ENCODE results near the gene WDR74.
"Not testable (repeated sequence)": the region's sequence is repeated elsewhere in the genome, so short reads cannot be mapped to it uniquely, and the experiment has no call there.

Gene WDR74

GRCh38 chr11:62839050-62839945, at the start of gene WDR74:
TSS of gene WDR74 (minus strand) at chr11:62839590. CDS start at chr11:62839570, 20 bp downstream.
- peak; percentile 92 for DNase-seq

- no peak for DNase-seq
Observed at GRCh38 chr11:62889126-62889483, 49.7 kb upstream of the WDR74 start.

GRCh38 chr11:62888406-62888805, 49.0 kb upstream of the WDR74 start:
- DNase-seq: no peak

GRCh38 chr11:62885137-62885750, 45.9 kb upstream of the WDR74 start:
- no peak for DNase-seq

- no peak for DNase-seq
Observed at GRCh38 chr11:62883673-62884072, 44.3 kb upstream of the WDR74 start.

- DNase-seq: no peak
Observed at GRCh38 chr11:62882788-62883501, 43.6 kb upstream of the WDR74 start.

GRCh38 chr11:62882431-62882749, 43.0 kb upstream of the WDR74 start:
- peak; percentile 29 for DNase-seq

- peak; percentile 96 for DNase-seq
Observed at GRCh38 chr11:62881579-62882430, 42.4 kb upstream of the WDR74 start.

GRCh38 chr11:62880803-62881578, 41.6 kb upstream of the WDR74 start, which contains the start of gene SLC3A2:
TSS of gene SLC3A2 (plus strand) at chr11:62880896. CDS start at chr11:62881024, 128 bp downstream.
- DNase-seq: peak; percentile 88

GRCh38 chr11:62880231-62880802, 40.9 kb upstream of the WDR74 start:
- peak; percentile 53 for DNase-seq

- no peak for DNase-seq
Observed at GRCh38 chr11:62879235-62879978, 40.0 kb upstream of the WDR74 start.

GRCh38 chr11:62876712-62877111, 37.3 kb upstream of the WDR74 start:
- no peak for DNase-seq

GRCh38 chr11:62875698-62876478, 36.5 kb upstream of the WDR74 start:
- no peak for DNase-seq

GRCh38 chr11:62874851-62875250, 35.5 kb upstream of the WDR74 start:
- no peak for DNase-seq

GRCh38 chr11:62865635-62866034, 26.2 kb upstream of the WDR74 start:
- DNase-seq: no peak

GRCh38 chr11:62863687-62864335, 24.4 kb upstream of the WDR74 start:
- DNase-seq: no peak

GRCh38 chr11:62861564-62862192, 22.3 kb upstream of the WDR74 start:
- not testable (repeated sequence) for DNase-seq

- no peak for DNase-seq
Observed at GRCh38 chr11:62860835-62861563, 21.6 kb upstream of the WDR74 start.

All from activated naive CD4-positive, alpha-beta T cell treated with anti-CD3 and anti-CD28 coated beads, Interleukin-2, amount 50 U/mL, for 16 hours (primary cell).